HG03097 (cell line): Measurements from ENCODE around the gene SLC22A7.
"Not testable (repeated sequence)": the region's sequence is repeated elsewhere in the genome, so short reads cannot be mapped to it uniquely, and the experiment has no call there.

Experiments
- ATAC-seq: cut with Tn5 transposase; IDR thresholded peaks from one replicate; pipeline ENCODE4 v1.9.1; 2021; ENCODE audit not compliant: unreplicated experiment, low FRiP score

SLC22A7 gene

DNA sequence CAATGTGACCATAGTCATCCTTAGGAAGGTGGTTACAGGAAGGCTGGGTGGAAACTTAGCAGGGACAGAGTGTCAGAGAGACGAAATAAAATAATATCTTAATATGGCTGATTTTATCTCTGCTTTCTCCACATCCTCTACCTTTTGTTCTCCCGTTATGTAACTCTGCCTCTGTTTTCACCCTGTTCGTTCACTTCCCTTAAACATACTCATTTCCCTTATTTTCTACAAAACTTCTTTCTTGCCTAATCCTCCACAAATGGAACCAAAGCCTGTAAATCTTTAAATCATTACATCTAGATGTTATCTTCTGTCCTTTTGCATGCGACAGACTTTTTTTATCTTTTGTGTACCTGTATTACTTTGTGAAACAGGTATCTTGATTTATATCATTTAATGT lies 33.8 kb downstream of the SLC22A7 start:
- ATAC-seq, result no peak

GRCh38 chr6:43334466-43335095 lies 36.5 kb downstream of the SLC22A7 start:
- no peak for ATAC-seq

- ATAC-seq, result no peak
Observed at GRCh38 chr6:43335469-43335868, 37.4 kb downstream of the SLC22A7 start.

DNA sequence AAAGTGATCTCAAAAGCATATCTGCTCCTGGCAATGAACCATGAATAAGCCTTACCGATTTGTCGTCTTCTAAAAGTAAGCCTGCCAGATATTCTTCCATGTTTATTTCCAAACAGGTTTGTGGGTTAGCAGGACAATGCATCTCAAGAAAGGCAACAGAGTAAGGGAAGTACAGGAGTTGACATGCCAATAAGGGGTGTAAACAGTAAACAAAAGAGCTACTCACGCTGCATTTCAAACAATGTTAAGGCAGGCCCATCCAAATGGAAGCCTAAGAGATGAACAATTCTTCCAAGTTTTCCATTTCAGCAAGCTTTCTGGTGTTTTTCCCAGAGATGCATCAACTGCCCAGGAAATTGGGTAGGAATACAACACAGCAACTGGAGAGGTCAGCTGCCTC lies 38.3 kb downstream of the SLC22A7 start:
- ATAC-seq, result no peak

GRCh38 chr6:43338243-43338642 lies 40.2 kb downstream of the SLC22A7 start:
- peak; percentile 52 for ATAC-seq

GRCh38 chr6:43339168-43339567 lies 41.1 kb downstream of the SLC22A7 start:
- ATAC-seq, result no peak

DNA sequence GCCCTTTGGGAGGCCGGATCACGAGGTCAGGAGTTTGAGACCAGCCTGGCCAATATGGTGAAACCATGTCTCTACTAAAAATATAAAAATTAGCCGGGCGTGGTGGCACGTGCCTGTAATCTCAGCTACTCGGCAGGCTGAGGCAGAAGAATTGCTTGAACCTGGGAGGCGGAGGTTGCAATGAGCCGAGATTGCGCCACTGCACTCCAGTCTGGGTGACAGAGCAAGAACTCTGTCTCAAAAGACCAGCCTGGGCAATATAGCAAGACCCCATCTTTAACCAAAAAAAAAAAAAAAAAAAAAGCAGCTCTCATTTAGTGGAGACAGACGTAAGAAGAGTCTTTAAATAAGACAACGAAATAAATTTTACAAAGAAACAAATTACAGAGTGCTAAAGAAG lies 48.2 kb downstream of the SLC22A7 start:
- ATAC-seq, result not testable (repeated sequence)

GRCh38 chr6:43347021-43347420 lies 49.0 kb downstream of the SLC22A7 start:
- no peak for ATAC-seq

DNA sequence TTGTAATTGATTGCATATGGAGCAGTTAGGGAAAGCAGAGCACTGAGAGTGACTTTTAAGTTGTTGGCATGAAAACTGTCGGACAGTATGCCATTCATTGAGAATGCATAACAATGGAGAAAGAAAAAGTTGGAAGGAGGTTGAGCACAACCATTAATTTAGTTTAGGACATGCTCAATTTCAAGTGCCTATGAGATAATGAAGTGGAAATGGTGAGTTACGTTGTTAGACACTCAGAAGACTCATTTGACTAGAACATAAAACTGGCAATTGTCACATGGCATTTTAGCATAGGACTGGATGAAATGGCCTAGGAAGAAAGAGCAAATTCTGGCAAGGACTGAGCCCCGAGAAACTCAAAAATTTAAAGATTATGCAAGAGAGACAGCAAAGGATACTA lies 49.4 kb downstream of the SLC22A7 start:
- no peak for ATAC-seq

DNA sequence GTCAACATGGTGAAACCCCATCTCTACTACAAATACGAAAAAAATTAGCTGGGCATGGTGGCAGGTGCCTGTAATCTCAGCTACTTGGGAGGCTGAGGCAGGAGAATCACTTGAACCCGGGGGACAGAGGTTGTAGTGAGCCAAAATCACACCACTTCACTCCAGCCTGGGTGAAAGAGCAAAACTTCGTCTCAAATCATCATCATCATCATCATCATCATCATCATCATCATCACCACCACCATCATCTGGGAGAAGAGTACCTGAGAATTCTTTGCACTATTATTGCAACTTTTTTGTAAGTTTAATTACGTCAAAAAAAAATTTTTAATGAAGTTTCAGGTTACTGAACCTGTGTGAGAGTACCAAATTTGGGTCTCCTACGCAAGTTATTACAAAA lies 53.9 kb downstream of the SLC22A7 start:
- ATAC-seq, result not testable (repeated sequence)
